GM18870 (cell line): ENCODE data around the gene FBN1.

Experiments
- ATAC-seq: cut with Tn5 transposase; IDR thresholded peaks from one replicate; pipeline ENCODE4 v1.9.1; 2021; ENCODE audit warnings: moderate library complexity; ENCODE audit not compliant: unreplicated experiment

The FBN1 gene

GRCh38 chr15:48440084-48440483, 205.4 kb downstream of the FBN1 start:
- no peak for ATAC-seq

GRCh38 chr15:48437178-48437577, 208.3 kb downstream of the FBN1 start:
- ATAC-seq: no peak

- ATAC-seq: no peak
Measured at GRCh38 chr15:48435321-48435720, 210.2 kb downstream of the FBN1 start.

GRCh38 chr15:48433226-48433886, 212.2 kb downstream of the FBN1 start:
- peak; percentile 91 for ATAC-seq

- no peak for ATAC-seq
Measured at GRCh38 chr15:48432688-48433087, 212.8 kb downstream of the FBN1 start.

GRCh38 chr15:48427960-48428547, 217.5 kb downstream of the FBN1 start:
- ATAC-seq: no peak

- no peak for ATAC-seq
Measured at GRCh38 chr15:48427479-48427878, 218.0 kb downstream of the FBN1 start.

- ATAC-seq: no peak
Measured at GRCh38 chr15:48426941-48427340, 218.6 kb downstream of the FBN1 start.

- ATAC-seq: no peak
Measured at GRCh38 chr15:48426044-48426443, 219.5 kb downstream of the FBN1 start.

- ATAC-seq: no peak
Measured at GRCh38 chr15:48425051-48425450, 220.5 kb downstream of the FBN1 start.

GRCh38 chr15:48423896-48424475, 221.5 kb downstream of the FBN1 start:
- ATAC-seq: no peak

GRCh38 chr15:48423342-48423741, 222.2 kb downstream of the FBN1 start:
- ATAC-seq: no peak

- ATAC-seq: no peak
Measured at GRCh38 chr15:48422401-48422800, 223.1 kb downstream of the FBN1 start.

- ATAC-seq: no peak
Measured at GRCh38 chr15:48421362-48421761, 224.1 kb downstream of the FBN1 start.

GRCh38 chr15:48419896-48420295, 225.6 kb downstream of the FBN1 start:
- no peak for ATAC-seq

GRCh38 chr15:48418343-48418742, 227.2 kb downstream of the FBN1 start:
- no peak for ATAC-seq

GRCh38 chr15:48416301-48416700, 229.2 kb downstream of the FBN1 start:
- ATAC-seq: no peak

GRCh38 chr15:48415036-48415886, 230.2 kb downstream of the FBN1 start:
- no peak for ATAC-seq

GRCh38 chr15:48414015-48414414, 231.5 kb downstream of the FBN1 start:
- no peak for ATAC-seq

GRCh38 chr15:48413304-48413703, 232.2 kb downstream of the FBN1 start:
- no peak for ATAC-seq

GRCh38 chr15:48411971-48412591, 233.4 kb downstream of the FBN1 start:
- ATAC-seq: no peak
